ENCODE data around the gene RAD51D.
"Not testable (repeated sequence)": the region's sequence is repeated elsewhere in the genome, so short reads cannot be mapped to it uniquely, and the experiment has no call there.

The RAD51D gene

GRCh38 chr17:35141681-35142466 is 22.2 kb upstream of the RAD51D start, which contains the start of gene NLE1:
TSS of gene NLE1 (minus strand) at chr17:35142303. CDS start at chr17:35142275, 28 bp downstream.
- DNase-seq, result peak; percentile 61

GRCh38 chr17:35138218-35138617 is 18.6 kb upstream of the RAD51D start:
- DNase-seq, result no peak

- no peak for DNase-seq
These were observed 15.7 kb upstream of the RAD51D start for GRCh38 chr17:35135322-35135721.

- DNase-seq, result no peak
These were observed 13.3 kb upstream of the RAD51D start for GRCh38 chr17:35132816-35133550.

- DNase-seq, result no peak
These were observed 12.4 kb upstream of the RAD51D start for GRCh38 chr17:35132099-35132498.

GRCh38 chr17:35130392-35130791 is 10.7 kb upstream of the RAD51D start:
- DNase-seq, result no peak

- DNase-seq, result no peak
These were observed 10.3 kb upstream of the RAD51D start for GRCh38 chr17:35129973-35130351.

- DNase-seq, result no peak
These were observed 9.7 kb upstream of the RAD51D start for GRCh38 chr17:35129154-35129972.

GRCh38 chr17:35127751-35128514 is 8.3 kb upstream of the RAD51D start:
- DNase-seq, result no peak

GRCh38 chr17:35121315-35121714 is 1.7 kb upstream of the RAD51D start, which contains the start of gene FNDC8:
TSS of gene FNDC8 (plus strand) at chr17:35121615. CDS start at chr17:35121694, 79 bp downstream.
- no peak for DNase-seq

GRCh38 chr17:35117984-35118383 is 1.7 kb downstream of the RAD51D start:
- DNase-seq, result no peak

- no peak for DNase-seq
These were observed 2.8 kb downstream of the RAD51D start for GRCh38 chr17:35116845-35117244.

- not testable (repeated sequence) for DNase-seq
These were observed 8.9 kb downstream of the RAD51D start for GRCh38 chr17:35110791-35111190.

GRCh38 chr17:35104844-35105450 is 14.7 kb downstream of the RAD51D start:
- no peak for DNase-seq

- DNase-seq, result no peak
These were observed 16.4 kb downstream of the RAD51D start for GRCh38 chr17:35103271-35103670.

GRCh38 chr17:35101725-35102124 is 17.9 kb downstream of the RAD51D start:
- no peak for DNase-seq

GRCh38 chr17:35101036-35101435 is 18.6 kb downstream of the RAD51D start:
- DNase-seq, result no peak

- DNase-seq, result no peak
These were observed 19.8 kb downstream of the RAD51D start for GRCh38 chr17:35099908-35100307.

- DNase-seq, result no peak
These were observed 21.9 kb downstream of the RAD51D start for GRCh38 chr17:35097776-35098175.

GRCh38 chr17:35095741-35096140 is 23.9 kb downstream of the RAD51D start:
- DNase-seq, result no peak

- no peak for DNase-seq
These were observed 24.8 kb downstream of the RAD51D start for GRCh38 chr17:35094902-35095301.

GRCh38 chr17:35090707-35091106 is 29.0 kb downstream of the RAD51D start:
- DNase-seq, result not testable (repeated sequence)
